Astrocyte of the cerebellum (primary cell): ENCODE measurements around the gene SMIM14.

ENCODE experiments used
- DNase-seq: peaks from one replicate; pipeline ENCODE4 v3.0.0-alpha.2; 2011; ENCODE audit warnings: low read depth
- H3K4me3 ChIP-seq: 2 replicates; pipeline ENCODE4 v1.5.1; 2011; ENCODE audit warnings: mild to moderate bottlenecking, low read depth, low read length, moderate library complexity
- in situ Hi-C: cut with HindIII; loops from 2 replicates; pipeline ENCODE4 v1.10.0; 2017; ENCODE audit warnings: low sequenced_read_pairs
- TF ChIP-seq, protein P1 (sequence below): IDR thresholded peaks from 2 replicates; pipeline ENCODE4 v1.5.1; 2012; ENCODE audit warnings: low read length, low read depth, moderate library complexity, mild to moderate bottlenecking; ENCODE audit errors: missing control alignments

SMIM14 gene

DNA sequence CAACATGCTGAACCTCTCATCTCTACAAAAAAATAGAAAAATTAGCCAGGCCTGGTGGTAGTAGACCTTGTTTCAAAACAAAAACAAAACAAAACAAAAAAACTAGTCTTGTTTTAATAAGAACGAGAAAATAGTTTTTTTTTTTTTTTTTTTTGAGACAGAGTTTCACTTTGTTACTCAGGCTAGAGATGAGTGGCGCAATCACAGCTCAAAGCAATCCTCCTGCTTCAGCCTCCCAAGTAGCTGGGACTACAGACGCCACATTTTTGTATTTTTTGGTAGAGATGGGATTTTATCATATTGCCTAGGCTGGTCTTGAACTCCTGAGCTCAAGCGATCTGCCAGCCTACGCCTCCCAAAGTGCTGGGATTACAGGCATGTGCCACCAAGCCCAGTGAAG is 63.7 kb downstream of the SMIM14 start:
- in situ Hi-C loops = no loop called here
- TF ChIP-seq, protein P1, sequence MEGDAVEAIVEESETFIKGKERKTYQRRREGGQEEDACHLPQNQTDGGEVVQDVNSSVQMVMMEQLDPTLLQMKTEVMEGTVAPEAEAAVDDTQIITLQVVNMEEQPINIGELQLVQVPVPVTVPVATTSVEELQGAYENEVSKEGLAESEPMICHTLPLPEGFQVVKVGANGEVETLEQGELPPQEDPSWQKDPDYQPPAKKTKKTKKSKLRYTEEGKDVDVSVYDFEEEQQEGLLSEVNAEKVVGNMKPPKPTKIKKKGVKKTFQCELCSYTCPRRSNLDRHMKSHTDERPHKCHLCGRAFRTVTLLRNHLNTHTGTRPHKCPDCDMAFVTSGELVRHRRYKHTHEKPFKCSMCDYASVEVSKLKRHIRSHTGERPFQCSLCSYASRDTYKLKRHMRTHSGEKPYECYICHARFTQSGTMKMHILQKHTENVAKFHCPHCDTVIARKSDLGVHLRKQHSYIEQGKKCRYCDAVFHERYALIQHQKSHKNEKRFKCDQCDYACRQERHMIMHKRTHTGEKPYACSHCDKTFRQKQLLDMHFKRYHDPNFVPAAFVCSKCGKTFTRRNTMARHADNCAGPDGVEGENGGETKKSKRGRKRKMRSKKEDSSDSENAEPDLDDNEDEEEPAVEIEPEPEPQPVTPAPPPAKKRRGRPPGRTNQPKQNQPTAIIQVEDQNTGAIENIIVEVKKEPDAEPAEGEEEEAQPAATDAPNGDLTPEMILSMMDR = no peak
- no peak for DNase-seq
- H3K4me3 ChIP-seq = no peak overlapping the region

GRCh38 chr4:39571504-39571903 is 67.2 kb downstream of the SMIM14 start:
- TF ChIP-seq, protein P1 = no peak
- in situ Hi-C loops = no loop called here
- no peak overlapping the region for H3K4me3 ChIP-seq
- no peak for DNase-seq

GRCh38 chr4:39571054-39571453 is 67.6 kb downstream of the SMIM14 start:
- no peak overlapping the region for H3K4me3 ChIP-seq
- in situ Hi-C loops = no loop called here
- TF ChIP-seq, protein P1 = no peak
- no peak for DNase-seq

DNA sequence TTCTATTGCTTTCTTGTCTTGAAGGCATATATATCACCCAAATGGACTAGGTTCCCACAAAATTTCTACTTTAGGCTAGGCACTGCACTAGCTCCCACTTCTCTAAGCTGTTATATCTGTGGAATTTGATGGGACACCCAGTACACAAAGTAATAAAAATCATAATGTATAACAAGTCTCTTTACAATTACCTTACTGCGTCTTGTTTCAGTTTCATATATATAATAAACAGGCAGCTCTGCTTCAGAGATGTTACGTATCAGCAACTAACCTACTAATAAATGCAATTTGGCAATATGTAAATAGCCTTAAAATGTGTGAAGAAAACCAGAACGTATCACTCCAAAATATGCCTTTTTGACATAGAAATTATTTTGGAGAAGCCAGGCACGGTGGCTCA is 69.5 kb downstream of the SMIM14 start:
- no peak overlapping the region for H3K4me3 ChIP-seq
- DNase-seq = no peak
- in situ Hi-C loops = no loop called here
- TF ChIP-seq, protein P1 = no peak

DNA sequence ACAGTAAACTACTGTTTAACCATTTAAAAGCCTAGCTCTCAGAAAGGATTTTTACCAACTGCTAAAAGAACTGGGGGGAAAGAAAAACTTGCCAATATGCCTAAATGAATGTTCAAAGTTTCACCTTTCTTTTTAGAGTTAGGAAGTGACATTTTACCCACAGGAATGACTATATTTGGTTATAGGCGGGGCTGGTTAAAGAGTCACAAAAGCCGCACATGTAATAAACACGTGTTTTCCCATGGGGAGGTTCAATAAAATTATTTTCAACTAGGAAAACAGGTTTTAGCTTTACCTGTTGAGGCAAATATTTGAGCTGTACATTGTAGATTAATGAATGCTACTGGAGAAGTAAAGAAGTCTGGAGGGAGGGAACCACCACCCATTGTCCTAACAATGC is 69.9 kb downstream of the SMIM14 start:
- TF ChIP-seq, protein P1 = no peak
- no peak overlapping the region for H3K4me3 ChIP-seq
- no peak for DNase-seq
- in situ Hi-C loops = no loop called here

GRCh38 chr4:39565878-39566600 is 72.6 kb downstream of the SMIM14 start:
- in situ Hi-C loops = no loop called here

More at GRCh38 chr4:39565878-39566600, 72.6 kb downstream of the SMIM14 start:
- DNase-seq = peak; percentile 41
- TF ChIP-seq, protein P1 = no peak
- H3K4me3 ChIP-seq = no peak overlapping the region
